Peyer's patch (tissue), 4 donors: ENCODE measurements around the gene GPC6. TPM values are rescaled to one million over a fixed set of nuclear protein-coding genes. Genes with fewer than 3 reads are reported as not detected.

Experiments used
- DNase-seq, 3 donors: peaks; one replicate each; pipeline ENCODE4 v3.0.0-alpha.2; 2017 to 2019
- H3K27ac ChIP-seq, 4 donors: fragments of 200-600 bp; sonication (generic); one replicate each; pipeline ENCODE4 v1.5.1; 2016 to 2019
- H3K27me3 ChIP-seq, 2 donors: fragments of 200-600 bp; sonication (generic); one replicate each; pipeline ENCODE4 v1.5.1; 2019
- H3K36me3 ChIP-seq, 3 donors: fragments of 200-600 bp; sonication (generic); one replicate each; pipeline ENCODE4 v1.5.1; 2016 to 2019
- H3K4me1 ChIP-seq, 4 donors: fragments of 200-600 bp; sonication (generic); one replicate each; pipeline ENCODE4 v1.5.1; 2016 to 2019
- H3K4me3 ChIP-seq, 4 donors: fragments of 200-600 bp; sonication (generic); 1 replicate in 3 of 4; 2 replicates in 1 of 4; pipeline ENCODE4 v1.5.1; 2016 to 2019; ENCODE audit warnings: mild to moderate bottlenecking in 1 of 4
- H3K9me3 ChIP-seq, 4 donors: fragments of 200-600 bp; sonication (generic); one replicate each; pipeline ENCODE4 v1.5.1; 2016 to 2019; ENCODE audit warnings: mild to moderate bottlenecking in 1 of 4
- POLR2A ChIP-seq, 2 donors: fragments of 450-650 bp; IDR thresholded peaks; one replicate each; pipeline ENCODE4 v1.5.1; 2017; ENCODE audit warnings: antibody characterized with exemption in 2 of 2, mild to moderate bottlenecking in 2 of 2, moderate library complexity in 2 of 2
- total RNA-seq, 4 donors: library from RNA; depleted of rRNA; stranded (reverse); fragments of >200 nt; gene quantifications; one replicate each; pipeline ENCODE4 v1.1.0, GENCODE V29; 2016
- TF ChIP-seq, protein P1 (sequence below), 6 experiments: fragments of 450-650 bp in 4 of 6; fragments of 200-600 bp in 2 of 6; sonication (generic) in 1 of 6; IDR thresholded peaks; one replicate each; pipeline ENCODE4 v1.5.1; 2017 to 2019; ENCODE audit warnings: antibody characterized with exemption in 6 of 6, mild to moderate bottlenecking in 3 of 6, moderate library complexity in 1 of 6

Gene GPC6
- total RNA-seq, 4 donors from 2014 or later: 1.6 to 13.2 (median 2.6) TPM

DNA sequence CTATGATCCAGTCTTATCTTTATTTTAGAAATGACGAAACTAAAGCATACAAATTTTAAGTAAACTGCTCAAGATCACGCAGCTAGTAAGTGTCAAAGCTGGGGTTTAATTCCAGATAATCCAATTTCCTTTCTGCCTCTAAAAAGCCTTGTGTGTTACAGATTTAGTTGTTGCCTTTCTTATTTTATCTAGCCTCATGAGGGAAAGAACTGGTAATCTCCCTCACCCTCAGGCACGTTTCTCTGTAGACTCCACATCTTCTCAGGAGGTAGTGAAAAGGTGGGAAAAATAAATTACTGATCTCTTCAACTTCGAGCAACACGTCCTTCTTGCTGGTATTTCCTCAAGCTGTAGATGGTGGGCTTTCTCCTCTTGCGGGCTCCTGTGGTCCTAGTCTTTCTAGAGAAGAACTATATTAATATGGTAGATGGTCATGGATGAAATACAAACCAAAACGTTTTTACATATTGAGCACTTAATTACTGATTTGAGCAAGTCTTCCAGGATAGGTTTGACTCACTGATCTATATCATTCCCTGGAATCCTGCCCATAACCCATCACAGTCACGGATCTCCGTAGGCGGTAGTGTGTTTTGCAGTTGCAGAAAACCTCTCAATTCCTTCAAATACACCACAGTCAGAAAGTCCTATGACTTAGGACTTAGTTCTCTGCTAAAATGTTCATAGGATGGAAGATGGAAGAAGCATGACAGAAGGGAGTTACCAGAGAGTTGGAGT lies 733.4 kb downstream of the GPC6 start:
- H3K36me3 ChIP-seq: no peaks in the 10 kb centered on the region
- H3K27me3 ChIP-seq: no peaks in the 10 kb centered on the region
- H3K4me3 ChIP-seq: no peak overlapping the region
- no peak overlapping the region for H3K27ac ChIP-seq
- TF ChIP-seq POLR2A (IDR thresholded peaks at IDR 0.05): no peak
- TF ChIP-seq, protein P1, sequence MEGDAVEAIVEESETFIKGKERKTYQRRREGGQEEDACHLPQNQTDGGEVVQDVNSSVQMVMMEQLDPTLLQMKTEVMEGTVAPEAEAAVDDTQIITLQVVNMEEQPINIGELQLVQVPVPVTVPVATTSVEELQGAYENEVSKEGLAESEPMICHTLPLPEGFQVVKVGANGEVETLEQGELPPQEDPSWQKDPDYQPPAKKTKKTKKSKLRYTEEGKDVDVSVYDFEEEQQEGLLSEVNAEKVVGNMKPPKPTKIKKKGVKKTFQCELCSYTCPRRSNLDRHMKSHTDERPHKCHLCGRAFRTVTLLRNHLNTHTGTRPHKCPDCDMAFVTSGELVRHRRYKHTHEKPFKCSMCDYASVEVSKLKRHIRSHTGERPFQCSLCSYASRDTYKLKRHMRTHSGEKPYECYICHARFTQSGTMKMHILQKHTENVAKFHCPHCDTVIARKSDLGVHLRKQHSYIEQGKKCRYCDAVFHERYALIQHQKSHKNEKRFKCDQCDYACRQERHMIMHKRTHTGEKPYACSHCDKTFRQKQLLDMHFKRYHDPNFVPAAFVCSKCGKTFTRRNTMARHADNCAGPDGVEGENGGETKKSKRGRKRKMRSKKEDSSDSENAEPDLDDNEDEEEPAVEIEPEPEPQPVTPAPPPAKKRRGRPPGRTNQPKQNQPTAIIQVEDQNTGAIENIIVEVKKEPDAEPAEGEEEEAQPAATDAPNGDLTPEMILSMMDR (IDR thresholded peaks at IDR 0.05): no peak
- H3K4me1 ChIP-seq: no peaks in the 10 kb centered on the region
- no peak for DNase-seq
- H3K9me3 ChIP-seq: no peaks in the 10 kb centered on the region

DNA sequence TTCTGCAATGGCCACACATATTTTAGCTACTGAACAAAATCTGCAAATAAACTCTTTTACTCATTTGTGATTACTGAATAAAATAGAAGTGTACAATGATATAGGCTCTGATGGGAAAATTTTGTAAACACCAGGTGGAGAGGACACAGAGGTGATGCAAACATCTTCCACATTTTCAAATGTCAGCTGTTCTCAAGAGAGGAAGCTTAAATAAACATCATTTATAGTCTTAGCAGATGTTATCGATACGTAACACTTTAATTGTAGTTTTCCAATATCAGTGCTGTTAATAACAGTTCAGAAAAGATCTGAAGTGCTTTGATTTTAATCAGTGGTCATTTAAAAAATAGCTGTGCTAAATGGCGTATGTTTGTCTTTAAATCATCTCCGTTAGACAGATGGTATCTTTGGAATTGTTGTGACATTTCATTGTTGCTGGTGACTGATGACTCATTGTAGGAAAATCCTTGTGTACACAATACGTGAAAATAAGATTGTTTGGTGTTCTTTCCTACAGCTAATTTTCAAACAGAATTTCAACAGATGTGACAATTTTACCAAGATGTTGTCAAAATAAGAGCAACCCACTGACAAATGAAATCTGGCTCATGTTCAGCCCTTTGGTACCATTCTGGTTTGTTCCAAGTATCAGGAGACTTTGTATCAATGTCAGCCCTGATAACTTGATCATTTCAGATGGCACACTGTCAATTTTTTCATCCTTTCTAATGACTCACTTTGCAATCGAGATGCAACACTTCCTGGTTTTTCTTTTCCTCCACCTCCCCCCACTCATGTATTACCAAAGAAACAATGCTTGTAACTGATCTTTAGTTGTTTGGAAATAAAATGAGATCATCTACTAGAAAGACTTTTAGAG lies 736.9 kb downstream of the GPC6 start:
- H3K36me3 ChIP-seq: no peaks in the 10 kb centered on the region

DNA sequence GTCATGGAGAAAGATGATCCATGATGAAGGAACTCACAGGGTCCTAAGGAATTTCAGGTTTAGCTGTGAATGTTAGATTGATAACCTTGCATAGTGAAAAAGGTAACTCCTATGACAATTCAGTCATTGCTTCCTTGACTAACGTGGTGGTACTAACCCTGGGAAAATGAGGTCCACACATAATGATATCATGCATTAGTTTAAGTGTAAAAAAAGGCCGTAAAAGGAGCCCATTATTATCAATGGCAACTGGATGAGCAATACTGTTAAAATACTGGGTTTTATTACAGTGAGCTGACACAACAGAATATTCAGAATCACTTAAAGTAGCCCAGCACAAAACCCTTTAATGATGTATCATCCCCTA lies 737.5 kb downstream of the GPC6 start:
- Histone ChIP-seq H3K27me3 (no peaks in the 10 kb centered on the region), H3K4me1 (no peaks in the 10 kb centered on the region), H3K4me3 (no peak overlapping the region), H3K9me3 (no peaks in the 10 kb centered on the region), H3K27ac (no peak overlapping the region), H3K36me3 (no peaks in the 10 kb centered on the region)
- DNase-seq: no peak
- TF ChIP-seq POLR2A (IDR thresholded peaks at IDR 0.05): no peak
- TF ChIP-seq, protein P1 (IDR thresholded peaks at IDR 0.05): no peak

More for the DNA sequence above, 736.9 kb downstream of the GPC6 start:
- no peak for DNase-seq
- Histone ChIP-seq H3K27me3 (no peaks in the 10 kb centered on the region), H3K9me3 (no peaks in the 10 kb centered on the region), H3K4me3 (no peak overlapping the region), H3K4me1 (no peaks in the 10 kb centered on the region), H3K27ac (no peak overlapping the region)
- TF ChIP-seq, protein P1 (IDR thresholded peaks at IDR 0.05): no peak
- no peak for TF ChIP-seq POLR2A (IDR thresholded peaks at IDR 0.05)

DNA sequence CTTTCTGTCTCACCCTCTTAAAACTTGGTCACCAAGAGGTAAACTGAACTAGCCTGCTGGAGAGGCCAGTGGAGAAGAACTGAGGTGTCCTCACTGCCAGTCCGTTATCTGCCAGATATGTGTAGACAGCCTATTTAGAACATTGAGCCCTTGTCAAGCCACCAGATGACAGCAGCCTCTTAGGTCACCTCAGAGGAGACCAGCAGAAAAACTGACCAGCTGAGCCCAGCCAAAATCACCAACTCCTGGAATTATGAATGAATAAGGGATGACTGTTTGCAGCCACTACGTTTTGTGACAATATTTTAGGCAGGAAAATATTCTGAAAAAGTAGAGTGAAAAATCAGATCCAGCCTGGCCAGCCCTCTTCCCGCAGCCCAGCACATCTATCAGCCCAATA lies 739.0 kb downstream of the GPC6 start:
- H3K27me3 ChIP-seq: no peaks in the 10 kb centered on the region
- no peak overlapping the region for H3K4me3 ChIP-seq
- H3K27ac ChIP-seq: no peak overlapping the region

DNA sequence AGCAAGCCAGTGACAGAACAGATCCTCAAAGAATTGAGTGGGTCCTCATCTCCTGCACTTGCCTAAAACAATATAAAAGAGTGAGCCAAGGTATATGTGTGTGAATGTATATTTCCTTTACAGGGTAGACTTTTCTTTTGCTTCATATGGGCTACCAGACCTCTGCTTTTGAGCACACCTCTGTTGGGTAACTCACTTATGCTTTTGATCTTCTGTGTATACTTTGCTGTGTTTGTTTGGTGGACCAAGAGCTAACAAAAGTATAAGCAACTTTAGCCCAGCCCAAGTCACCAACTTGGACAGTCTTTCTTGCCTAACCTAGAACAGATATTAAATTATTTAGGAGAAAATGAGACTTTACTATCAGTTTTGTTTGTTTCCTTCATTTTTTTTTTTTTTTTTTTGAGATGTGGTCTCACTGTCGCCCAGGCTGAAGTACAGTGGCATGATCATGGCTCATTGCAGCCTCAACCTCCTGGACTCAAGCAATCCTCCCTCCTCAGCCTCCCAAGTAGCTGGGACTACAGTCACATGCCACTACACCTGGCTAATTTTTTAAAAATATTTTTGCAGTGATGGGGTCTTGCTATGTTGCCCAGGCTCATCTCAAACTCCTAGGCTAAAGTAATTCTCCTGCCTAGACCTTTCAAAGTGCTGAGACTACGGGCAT lies 739.8 kb downstream of the GPC6 start:
- Histone ChIP-seq H3K4me3 (no peak overlapping the region), H3K27me3 (no peaks in the 10 kb centered on the region), H3K9me3 (no peaks in the 10 kb centered on the region), H3K4me1 (no peaks in the 10 kb centered on the region), H3K36me3 (no peaks in the 10 kb centered on the region), H3K27ac (no peak overlapping the region)
- DNase-seq: no peak
- TF ChIP-seq, protein P1 (IDR thresholded peaks at IDR 0.05): no peak
- TF ChIP-seq POLR2A (IDR thresholded peaks at IDR 0.05): no peak

More for the DNA sequence above, 739.0 kb downstream of the GPC6 start:
- TF ChIP-seq POLR2A (IDR thresholded peaks at IDR 0.05): no peak
- TF ChIP-seq, protein P1 (IDR thresholded peaks at IDR 0.05): no peak
- DNase-seq: no peak
- H3K4me1 ChIP-seq: no peaks in the 10 kb centered on the region
- no peaks in the 10 kb centered on the region for H3K9me3 ChIP-seq
- H3K36me3 ChIP-seq: no peaks in the 10 kb centered on the region
